Erythroblast (primary cell): Measurements from ENCODE around the gene GATAD2B.
A peak's percentile ranks its signal among the peaks of the same experiment; 100 is the strongest.

ENCODE experiments used
- GATA1 ChIP-seq: IDR thresholded peaks from 2 replicates; pipeline ENCODE4 v1.6.1; 2011; ENCODE audit warnings: low read depth, mild to moderate bottlenecking, control low read depth, low read length, moderate library complexity
- POLR2A ChIP-seq: IDR thresholded peaks from 2 replicates; pipeline ENCODE4 v1.6.1; 2011; ENCODE audit warnings: mild to moderate bottlenecking, low read length

- TF ChIP-seq POLR2A (peak; percentile 66), GATA1 (no peak)
Observed at GRCh38 chr1:153963030-153963849, 40.5 kb upstream of the GATAD2B start, which contains the start of gene SLC39A1.
